K562 (cell line): Measurements from ENCODE around the gene SGPP1. TPM values are rescaled to one million over a fixed set of nuclear protein-coding genes. Genes with fewer than 3 reads are reported as not detected.

Source experiments
- ARNT ChIP-seq, 2 experiments: fragments of 450-650 bp; IDR thresholded peaks; 2 replicates each; pipeline ENCODE4 v1.6.1; 2016; ENCODE audit warnings: mild to moderate bottlenecking in 1 of 2
- MCM3 ChIP-seq: fragments of 450-650 bp; IDR thresholded peaks from 2 replicates; pipeline ENCODE4 v1.6.1; 2016
- MEF2D ChIP-seq: conservative IDR thresholded peaks from 2 replicates; pipeline ENCODE4 v1.6.1; 2016; ENCODE audit warnings: low read depth, missing genetic modification characterization, missing compliant biosample characterization
- PHF8 ChIP-seq: fragments of 200-600 bp; sonication (generic); IDR thresholded peaks from 2 replicates; pipeline ENCODE4 v1.6.1; 2012; ENCODE audit warnings: mixed run types, mild to moderate bottlenecking, inconsistent platforms, low read length, moderate library complexity, borderline replicate concordance
- POLR2A ChIP-seq: fragments of 450-650 bp; conservative IDR thresholded peaks from 2 replicates; pipeline ENCODE4 v1.6.1; 2016
- ZFP36 ChIP-seq: fragments of 150-350 bp; IDR thresholded peaks from 2 replicates; pipeline ENCODE4 v1.6.1; 2018; ENCODE audit warnings: low read length, low read depth; ENCODE audit not compliant: partially characterized antibody
- ZNF780A ChIP-seq: fragments of 250-450 bp; sonication (Bioruptor Pico); IDR thresholded peaks from 2 replicates; pipeline ENCODE4 v1.5.0; 2021; ENCODE audit warnings: mild to moderate bottlenecking
- polyA plus RNA-seq, 8 experiments: library from polyadenylated mRNA; depleted of rRNA in 4 of 8; stranded (reverse) in 5 of 8; unstranded in 3 of 8; fragments of >200 nt; fragmentation: Nextera tagmentation in 2 of 8; fragmentation: Illumina TruSeq in 1 of 8; extraction: Ambion mirVana in 2 of 8; extraction: Trizol in 1 of 8; gene quantifications; 2 replicates each; pipeline versions ENCODE4 v1.2.1 to v1.2.3, GENCODE V29; 2011 to 2014; ENCODE audit warnings: inconsistent platforms in 1 of 8, missing spikeins in 1 of 8
- total RNA-seq, 7 experiments: library from RNA; depleted of rRNA in 6 of 7; stranded (reverse); fragments of >200 nt in 6 of 7; fragmentation: Illumina TruSeq in 2 of 7; extraction: Trizol in 2 of 7; gene quantifications; 2 replicates each; pipeline versions ENCODE4 v1.2.1 to v1.2.3, GENCODE V29; 2011 to 2021; ENCODE audit warnings: low replicate concordance in 1 of 7
- TF ChIP-seq, protein P1 (sequence below): fragments of 250-450 bp; sonication (Bioruptor Pico); IDR thresholded peaks from 2 replicates; pipeline ENCODE4 v1.4.0; 2020; ENCODE audit warnings: mild to moderate bottlenecking, moderate library complexity
- TF ChIP-seq, protein P2 (sequence below): sonication (generic); formaldehyde crosslinking; IDR thresholded peaks from 2 replicates; pipeline ENCODE4 v1.8.1; 2023; ENCODE audit warnings: mild to moderate bottlenecking, missing genetic modification reagents
- TF ChIP-seq, protein P3 (sequence below), 2 experiments: fragments of 450-650 bp in 1 of 2; sonication (generic) in 1 of 2; formaldehyde crosslinking; conservative IDR thresholded peaks; 2 replicates each; pipeline versions ENCODE4 v1.4.0 to v1.8.1; 2020 to 2022; ENCODE audit warnings: mild to moderate bottlenecking in 1 of 2, missing genetic modification reagents in 1 of 2
- TF ChIP-seq, protein P4 (sequence below), 2 experiments: IDR thresholded peaks; 2 replicates each; pipeline ENCODE4 v1.6.1; 2012; ENCODE audit warnings: improper control_type of control experiment in 2 of 2, low read depth in 2 of 2, low read length in 2 of 2, borderline replicate concordance in 1 of 2
- TF ChIP-seq, protein P5 (sequence below), 2 experiments: fragments of 450-650 bp; formaldehyde crosslinking in 1 of 2; IDR thresholded peaks; 2 replicates each; pipeline versions ENCODE4 v1.4.0 to v1.6.1; 2014 to 2020; ENCODE audit warnings: mild to moderate bottlenecking in 2 of 2, borderline replicate concordance in 1 of 2, low read depth in 1 of 2

Gene SGPP1
- total and polyA plus RNA-seq, 9 of the 15 experiments (the other 6 are each of a cell fraction or from before 2014, with no cell fraction given) = 2.2 to 7.3 (median 5.6) TPM

DNA sequence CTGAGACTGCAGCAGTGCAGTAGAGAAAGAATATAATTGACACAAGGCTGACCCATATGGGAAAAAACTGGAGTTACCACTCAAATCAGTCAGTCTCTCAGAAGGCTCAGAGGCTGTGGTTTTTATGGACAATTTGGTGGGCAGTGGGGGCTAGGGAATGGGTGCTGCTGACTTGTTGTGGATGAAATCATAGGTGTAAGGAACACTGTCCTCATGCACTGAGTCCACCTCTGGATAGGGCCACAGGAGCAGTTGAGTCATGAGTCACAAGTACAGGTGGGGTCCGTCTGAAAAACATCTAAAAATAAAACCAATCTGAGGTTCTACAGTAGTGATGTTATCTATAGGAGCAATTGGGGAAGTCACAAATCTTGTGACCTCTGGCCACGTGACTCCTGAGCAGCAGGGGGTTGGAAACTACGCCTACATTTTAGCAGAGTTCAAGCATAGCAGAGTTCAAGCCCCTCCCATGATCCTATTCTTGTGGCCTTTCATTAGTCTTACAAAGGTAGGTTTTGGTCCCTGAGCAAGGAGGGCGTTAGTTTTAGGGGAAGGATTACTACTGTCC is 18.1 kb upstream of the SGPP1 start (continued):
- TF ChIP-seq, protein P1, sequence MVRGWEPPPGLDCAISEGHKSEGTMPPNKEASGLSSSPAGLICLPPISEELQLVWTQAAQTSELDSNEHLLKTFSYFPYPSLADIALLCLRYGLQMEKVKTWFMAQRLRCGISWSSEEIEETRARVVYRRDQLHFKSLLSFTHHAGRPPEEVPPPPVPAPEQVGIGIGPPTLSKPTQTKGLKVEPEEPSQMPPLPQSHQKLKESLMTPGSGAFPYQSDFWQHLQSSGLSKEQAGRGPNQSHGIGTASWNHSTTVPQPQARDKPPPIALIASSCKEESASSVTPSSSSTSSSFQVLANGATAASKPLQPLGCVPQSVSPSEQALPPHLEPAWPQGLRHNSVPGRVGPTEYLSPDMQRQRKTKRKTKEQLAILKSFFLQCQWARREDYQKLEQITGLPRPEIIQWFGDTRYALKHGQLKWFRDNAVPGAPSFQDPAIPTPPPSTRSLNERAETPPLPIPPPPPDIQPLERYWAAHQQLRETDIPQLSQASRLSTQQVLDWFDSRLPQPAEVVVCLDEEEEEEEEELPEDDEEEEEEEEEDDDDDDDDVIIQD (CRISPR knock-in tag) = no peak
- TF ChIP-seq ARNT (IDR thresholded peaks at IDR 0.05) = no peak
- no peak for TF ChIP-seq ZFP36
- no peak for TF ChIP-seq PHF8
- no peak for TF ChIP-seq POLR2A
- TF ChIP-seq, protein P2, sequence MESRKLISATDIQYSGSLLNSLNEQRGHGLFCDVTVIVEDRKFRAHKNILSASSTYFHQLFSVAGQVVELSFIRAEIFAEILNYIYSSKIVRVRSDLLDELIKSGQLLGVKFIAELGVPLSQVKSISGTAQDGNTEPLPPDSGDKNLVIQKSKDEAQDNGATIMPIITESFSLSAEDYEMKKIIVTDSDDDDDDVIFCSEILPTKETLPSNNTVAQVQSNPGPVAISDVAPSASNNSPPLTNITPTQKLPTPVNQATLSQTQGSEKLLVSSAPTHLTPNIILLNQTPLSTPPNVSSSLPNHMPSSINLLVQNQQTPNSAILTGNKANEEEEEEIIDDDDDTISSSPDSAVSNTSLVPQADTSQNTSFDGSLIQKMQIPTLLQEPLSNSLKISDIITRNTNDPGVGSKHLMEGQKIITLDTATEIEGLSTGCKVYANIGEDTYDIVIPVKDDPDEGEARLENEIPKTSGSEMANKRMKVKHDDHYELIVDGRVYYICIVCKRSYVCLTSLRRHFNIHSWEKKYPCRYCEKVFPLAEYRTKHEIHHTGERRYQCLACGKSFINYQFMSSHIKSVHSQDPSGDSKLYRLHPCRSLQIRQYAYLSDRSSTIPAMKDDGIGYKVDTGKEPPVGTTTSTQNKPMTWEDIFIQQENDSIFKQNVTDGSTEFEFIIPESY = no peak
- no peak for TF ChIP-seq MCM3
- TF ChIP-seq, protein P3, sequence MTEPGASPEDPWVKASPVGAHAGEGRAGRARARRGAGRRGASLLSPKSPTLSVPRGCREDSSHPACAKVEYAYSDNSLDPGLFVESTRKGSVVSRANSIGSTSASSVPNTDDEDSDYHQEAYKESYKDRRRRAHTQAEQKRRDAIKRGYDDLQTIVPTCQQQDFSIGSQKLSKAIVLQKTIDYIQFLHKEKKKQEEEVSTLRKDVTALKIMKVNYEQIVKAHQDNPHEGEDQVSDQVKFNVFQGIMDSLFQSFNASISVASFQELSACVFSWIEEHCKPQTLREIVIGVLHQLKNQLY (CRISPR knock-in tag; conservative IDR thresholded peaks at IDR 0.05) = no peak
- TF ChIP-seq, protein P4, sequence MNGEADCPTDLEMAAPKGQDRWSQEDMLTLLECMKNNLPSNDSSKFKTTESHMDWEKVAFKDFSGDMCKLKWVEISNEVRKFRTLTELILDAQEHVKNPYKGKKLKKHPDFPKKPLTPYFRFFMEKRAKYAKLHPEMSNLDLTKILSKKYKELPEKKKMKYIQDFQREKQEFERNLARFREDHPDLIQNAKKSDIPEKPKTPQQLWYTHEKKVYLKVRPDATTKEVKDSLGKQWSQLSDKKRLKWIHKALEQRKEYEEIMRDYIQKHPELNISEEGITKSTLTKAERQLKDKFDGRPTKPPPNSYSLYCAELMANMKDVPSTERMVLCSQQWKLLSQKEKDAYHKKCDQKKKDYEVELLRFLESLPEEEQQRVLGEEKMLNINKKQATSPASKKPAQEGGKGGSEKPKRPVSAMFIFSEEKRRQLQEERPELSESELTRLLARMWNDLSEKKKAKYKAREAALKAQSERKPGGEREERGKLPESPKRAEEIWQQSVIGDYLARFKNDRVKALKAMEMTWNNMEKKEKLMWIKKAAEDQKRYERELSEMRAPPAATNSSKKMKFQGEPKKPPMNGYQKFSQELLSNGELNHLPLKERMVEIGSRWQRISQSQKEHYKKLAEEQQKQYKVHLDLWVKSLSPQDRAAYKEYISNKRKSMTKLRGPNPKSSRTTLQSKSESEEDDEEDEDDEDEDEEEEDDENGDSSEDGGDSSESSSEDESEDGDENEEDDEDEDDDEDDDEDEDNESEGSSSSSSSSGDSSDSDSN (IDR thresholded peaks at IDR 0.05; ENCODE audit: borderline replicate concordance in 1 of 2, low read depth in 2 of 2, low read length in 2 of 2) = no peak
- TF ChIP-seq, protein P5, sequence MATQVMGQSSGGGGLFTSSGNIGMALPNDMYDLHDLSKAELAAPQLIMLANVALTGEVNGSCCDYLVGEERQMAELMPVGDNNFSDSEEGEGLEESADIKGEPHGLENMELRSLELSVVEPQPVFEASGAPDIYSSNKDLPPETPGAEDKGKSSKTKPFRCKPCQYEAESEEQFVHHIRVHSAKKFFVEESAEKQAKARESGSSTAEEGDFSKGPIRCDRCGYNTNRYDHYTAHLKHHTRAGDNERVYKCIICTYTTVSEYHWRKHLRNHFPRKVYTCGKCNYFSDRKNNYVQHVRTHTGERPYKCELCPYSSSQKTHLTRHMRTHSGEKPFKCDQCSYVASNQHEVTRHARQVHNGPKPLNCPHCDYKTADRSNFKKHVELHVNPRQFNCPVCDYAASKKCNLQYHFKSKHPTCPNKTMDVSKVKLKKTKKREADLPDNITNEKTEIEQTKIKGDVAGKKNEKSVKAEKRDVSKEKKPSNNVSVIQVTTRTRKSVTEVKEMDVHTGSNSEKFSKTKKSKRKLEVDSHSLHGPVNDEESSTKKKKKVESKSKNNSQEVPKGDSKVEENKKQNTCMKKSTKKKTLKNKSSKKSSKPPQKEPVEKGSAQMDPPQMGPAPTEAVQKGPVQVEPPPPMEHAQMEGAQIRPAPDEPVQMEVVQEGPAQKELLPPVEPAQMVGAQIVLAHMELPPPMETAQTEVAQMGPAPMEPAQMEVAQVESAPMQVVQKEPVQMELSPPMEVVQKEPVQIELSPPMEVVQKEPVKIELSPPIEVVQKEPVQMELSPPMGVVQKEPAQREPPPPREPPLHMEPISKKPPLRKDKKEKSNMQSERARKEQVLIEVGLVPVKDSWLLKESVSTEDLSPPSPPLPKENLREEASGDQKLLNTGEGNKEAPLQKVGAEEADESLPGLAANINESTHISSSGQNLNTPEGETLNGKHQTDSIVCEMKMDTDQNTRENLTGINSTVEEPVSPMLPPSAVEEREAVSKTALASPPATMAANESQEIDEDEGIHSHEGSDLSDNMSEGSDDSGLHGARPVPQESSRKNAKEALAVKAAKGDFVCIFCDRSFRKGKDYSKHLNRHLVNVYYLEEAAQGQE (IDR thresholded peaks at IDR 0.05; ENCODE audit: borderline replicate concordance) = 0 out of 2 replicates have a peak, but pooled peaks have one; percentile 22
- TF ChIP-seq, protein P5 (CRISPR knock-in tag; IDR thresholded peaks at IDR 0.05; ENCODE audit: low read depth) = no peak
- no peak for TF ChIP-seq ZNF780A (CRISPR knock-in tag)
- TF ChIP-seq MEF2D (tag) = peak; percentile 83; the same call in 1 of the 2 replicates
